ENCODE data around the gene DTHD1. TPM values are rescaled to one million over a fixed set of nuclear protein-coding genes. Genes with fewer than 3 reads are reported as not detected.

Gene DTHD1
- total and polyA plus RNA-seq, 5 donors from 2014 or later = 0.09 to 3.3 (median 0.24) TPM; not detected in 1

- Histone ChIP-seq H3K27ac (ENCODE audit: insufficient read depth, low read length, poor library complexity, severe bottlenecking) (peak overlapping the region; percentile 50), H3K9me3 (ENCODE audit: control insufficient read depth in 2 of 2, low read length in 2 of 2) (no peaks in the 10 kb centered on the region), H3K4me1 (ENCODE audit: control insufficient read depth, insufficient read depth, low read length, poor library complexity, severe bottlenecking) (peaks cover 19% of the 10 kb centered on the region), H3K4me3 (ENCODE audit: low read depth, low read length) (peak overlapping the region; percentile 37), H3K27me3 (ENCODE audit: control insufficient read depth, insufficient read depth, low read length) (no peaks in the 10 kb centered on the region), H3K36me3 (ENCODE audit: control insufficient read depth, insufficient read depth, low read length) (no peaks in the 10 kb centered on the region)
- Mint-ChIP-seq H3K4me1 (peaks cover 14 to 56% (median 29%) of the 10 kb centered on the region in 4 donors), H3K27me3 (no peaks in the 10 kb centered on the region), H3K4me3 (peak overlapping the region in 3 of 4 donors; percentile 33 to 80 (median 67)), H3K27ac (peak overlapping the region; percentile 62 to 82 (median 78)), H3K36me3 (no peaks in the 10 kb centered on the region), H3K9me3 (peaks cover 0 to under 1% (median 0%) of the 10 kb centered on the region in 7 donors)
- DNase-seq = no peak
- ATAC-seq (ENCODE audit: low read depth in 2 of 2) = no peak
Observed at GRCh38 chr4:36256398-36256891, 25.0 kb upstream of the DTHD1 start.

- H3K27me3 Mint-ChIP-seq = no peaks in the 10 kb centered on the region
- H3K36me3 ChIP-seq (ENCODE audit: control insufficient read depth, insufficient read depth, low read length) = no peaks in the 10 kb centered on the region
- peaks cover 9 to 18% (median 10%) of the 10 kb centered on the region in 4 donors for H3K4me1 Mint-ChIP-seq
Observed at GRCh38 chr4:36260731-36261130, 20.7 kb upstream of the DTHD1 start.

GRCh38 chr4:36264207-36264826 lies 17.1 kb upstream of the DTHD1 start:
- Histone ChIP-seq H3K27me3 (ENCODE audit: control insufficient read depth, insufficient read depth, low read length) (no peaks in the 10 kb centered on the region), H3K9me3 (ENCODE audit: control insufficient read depth in 2 of 2, low read length in 2 of 2) (no peaks in the 10 kb centered on the region), H3K27ac (ENCODE audit: insufficient read depth, low read length, poor library complexity, severe bottlenecking) (no peak overlapping the region), H3K36me3 (ENCODE audit: control insufficient read depth, insufficient read depth, low read length) (no peaks in the 10 kb centered on the region), H3K4me3 (ENCODE audit: low read depth, low read length) (no peak overlapping the region), H3K4me1 (ENCODE audit: control insufficient read depth, insufficient read depth, low read length, poor library complexity, severe bottlenecking) (no peaks in the 10 kb centered on the region)
- Mint-ChIP-seq H3K27me3 (no peaks in the 10 kb centered on the region), H3K36me3 (no peaks in the 10 kb centered on the region), H3K27ac (no peak overlapping the region), H3K4me3 (no peak overlapping the region), H3K4me1 (peaks cover 10 to 22% (median 14%) of the 10 kb centered on the region in 4 donors), H3K9me3 (peaks cover 0 to 2% (median 0%) of the 10 kb centered on the region in 7 donors)
- DNase-seq (no peak), ATAC-seq (ENCODE audit: low read depth in 2 of 2) (no peak)

More at GRCh38 chr4:36260731-36261130, 20.7 kb upstream of the DTHD1 start:
- DNase-seq = no peak
- H3K27ac ChIP-seq (ENCODE audit: insufficient read depth, low read length, poor library complexity, severe bottlenecking) = no peak overlapping the region
- Mint-ChIP-seq H3K27ac (no peak overlapping the region), H3K4me3 (no peak overlapping the region), H3K9me3 (peaks cover 0 to 2% (median 0%) of the 10 kb centered on the region in 7 donors), H3K36me3 (no peaks in the 10 kb centered on the region)
- H3K27me3 ChIP-seq (ENCODE audit: control insufficient read depth, insufficient read depth, low read length) = no peaks in the 10 kb centered on the region
- no peak overlapping the region for H3K4me3 ChIP-seq (ENCODE audit: low read depth, low read length)
- no peak for ATAC-seq (ENCODE audit: low read depth in 2 of 2)
- H3K4me1 ChIP-seq (ENCODE audit: control insufficient read depth, insufficient read depth, low read length, poor library complexity, severe bottlenecking) = peaks cover 11% of the 10 kb centered on the region
- no peaks in the 10 kb centered on the region for H3K9me3 ChIP-seq (ENCODE audit: control insufficient read depth in 2 of 2, low read length in 2 of 2)

DNA sequence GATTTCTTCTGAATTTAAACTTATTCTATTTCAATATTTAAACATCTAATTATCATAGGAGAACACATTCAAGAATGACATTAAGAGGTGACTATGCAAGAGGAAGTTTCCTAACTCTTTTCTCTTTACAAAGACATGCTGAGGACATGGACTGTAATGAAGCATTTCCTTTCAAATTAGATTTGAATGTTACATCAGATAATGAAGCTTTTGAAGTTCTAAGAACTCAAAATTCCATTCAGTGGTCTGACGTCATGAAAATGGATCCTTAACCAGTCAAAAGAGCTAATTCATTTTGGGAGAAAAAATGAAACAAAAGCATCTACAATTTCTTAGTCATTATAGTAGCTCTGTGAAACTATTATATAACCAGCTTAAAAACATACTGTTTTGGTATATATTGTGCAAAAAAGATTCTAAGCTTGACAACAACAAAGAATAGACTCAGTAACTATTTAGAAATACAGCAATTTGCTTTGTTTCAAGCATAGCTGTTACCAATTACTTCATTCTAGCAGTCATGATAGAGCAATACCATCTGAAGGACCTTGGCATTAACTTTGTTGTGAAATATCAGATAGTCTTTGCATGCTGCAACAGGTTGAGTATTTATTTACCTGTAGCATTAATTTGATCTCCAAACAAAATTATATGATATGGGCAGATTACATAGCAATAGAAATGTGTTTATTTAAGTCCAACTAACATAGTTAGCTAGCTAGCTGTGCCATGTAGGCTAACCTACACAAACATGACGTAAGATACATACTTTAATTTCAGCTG lies 13.7 kb upstream of the DTHD1 start:
- H3K4me3 Mint-ChIP-seq = no peak overlapping the region

GRCh38 chr4:36269101-36269500 lies 12.3 kb upstream of the DTHD1 start:
- H3K9me3 ChIP-seq (ENCODE audit: control insufficient read depth in 2 of 2, low read length in 2 of 2) = no peaks in the 10 kb centered on the region
- Mint-ChIP-seq H3K4me3 (no peak overlapping the region), H3K36me3 (no peaks in the 10 kb centered on the region), H3K4me1 (peaks cover 10 to 25% (median 15%) of the 10 kb centered on the region in 4 donors), H3K9me3 (no peaks in the 10 kb centered on the region), H3K27ac (peak overlapping the region in 2 of 3 donors; percentile 45 to 55), H3K27me3 (peaks cover 4% of the 10 kb centered on the region)
- no peaks in the 10 kb centered on the region for H3K4me1 ChIP-seq (ENCODE audit: control insufficient read depth, insufficient read depth, low read length, poor library complexity, severe bottlenecking)
- ATAC-seq (ENCODE audit: low read depth in 2 of 2) (peak; percentile 60 to 72), DNase-seq (peak in 2 of 3 donors; percentile 22)
- H3K4me3 ChIP-seq (ENCODE audit: low read depth, low read length) = no peak overlapping the region
- H3K27ac ChIP-seq (ENCODE audit: insufficient read depth, low read length, poor library complexity, severe bottlenecking) = no peak overlapping the region
- H3K36me3 ChIP-seq (ENCODE audit: control insufficient read depth, insufficient read depth, low read length) = no peaks in the 10 kb centered on the region
- no peaks in the 10 kb centered on the region for H3K27me3 ChIP-seq (ENCODE audit: control insufficient read depth, insufficient read depth, low read length)

More for the DNA sequence above, 13.7 kb upstream of the DTHD1 start:
- Histone ChIP-seq H3K36me3 (ENCODE audit: control insufficient read depth, insufficient read depth, low read length) (no peaks in the 10 kb centered on the region), H3K27ac (ENCODE audit: insufficient read depth, low read length, poor library complexity, severe bottlenecking) (no peak overlapping the region), H3K4me1 (ENCODE audit: control insufficient read depth, insufficient read depth, low read length, poor library complexity, severe bottlenecking) (no peaks in the 10 kb centered on the region), H3K27me3 (ENCODE audit: control insufficient read depth, insufficient read depth, low read length) (no peaks in the 10 kb centered on the region), H3K4me3 (ENCODE audit: low read depth, low read length) (no peak overlapping the region), H3K9me3 (ENCODE audit: control insufficient read depth in 2 of 2, low read length in 2 of 2) (no peaks in the 10 kb centered on the region)
- Mint-ChIP-seq H3K9me3 (no peaks in the 10 kb centered on the region), H3K4me1 (peaks cover 10 to 25% (median 15%) of the 10 kb centered on the region in 4 donors), H3K27me3 (peaks cover 4% of the 10 kb centered on the region), H3K27ac (peak overlapping the region in 2 of 3 donors; percentile 12 to 40), H3K36me3 (no peaks in the 10 kb centered on the region)
- ATAC-seq (ENCODE audit: low read depth in 2 of 2) (peak in 1 of 2 donors; percentile 26), DNase-seq (peak in 1 of 3 donors; percentile 29)

GRCh38 chr4:36269533-36270173 lies 11.8 kb upstream of the DTHD1 start:
- Histone ChIP-seq H3K36me3 (ENCODE audit: control insufficient read depth, insufficient read depth, low read length) (no peaks in the 10 kb centered on the region), H3K27ac (ENCODE audit: insufficient read depth, low read length, poor library complexity, severe bottlenecking) (no peak overlapping the region), H3K4me3 (ENCODE audit: low read depth, low read length) (no peak overlapping the region), H3K27me3 (ENCODE audit: control insufficient read depth, insufficient read depth, low read length) (no peaks in the 10 kb centered on the region), H3K4me1 (ENCODE audit: control insufficient read depth, insufficient read depth, low read length, poor library complexity, severe bottlenecking) (no peaks in the 10 kb centered on the region), H3K9me3 (ENCODE audit: control insufficient read depth in 2 of 2, low read length in 2 of 2) (no peaks in the 10 kb centered on the region)
- peaks cover 4% of the 10 kb centered on the region for H3K27me3 Mint-ChIP-seq
- H3K4me1 Mint-ChIP-seq = peaks cover 10 to 25% (median 15%) of the 10 kb centered on the region in 4 donors
- no peaks in the 10 kb centered on the region for H3K36me3 Mint-ChIP-seq
- ATAC-seq (ENCODE audit: low read depth in 2 of 2) (no peak), DNase-seq (no peak)
- H3K27ac Mint-ChIP-seq = peak overlapping the region in 1 of 3 donors; percentile 45
- no peak overlapping the region for H3K4me3 Mint-ChIP-seq
- no peaks in the 10 kb centered on the region for H3K9me3 Mint-ChIP-seq

GRCh38 chr4:36273276-36273675 lies 8.1 kb upstream of the DTHD1 start:
- H3K9me3 Mint-ChIP-seq = peaks cover 0 to 2% (median 0%) of the 10 kb centered on the region in 7 donors
- peaks cover 8 to 24% (median 10%) of the 10 kb centered on the region in 4 donors for H3K4me1 Mint-ChIP-seq
- H3K27me3 ChIP-seq (ENCODE audit: control insufficient read depth, insufficient read depth, low read length) = no peaks in the 10 kb centered on the region
- no peak for ATAC-seq (ENCODE audit: low read depth in 2 of 2)
- H3K27ac Mint-ChIP-seq = no peak overlapping the region
- no peaks in the 10 kb centered on the region for H3K9me3 ChIP-seq (ENCODE audit: control insufficient read depth in 2 of 2, low read length in 2 of 2)
- no peak overlapping the region for H3K4me3 Mint-ChIP-seq
- H3K27me3 Mint-ChIP-seq = peaks cover 4% of the 10 kb centered on the region
- H3K4me3 ChIP-seq (ENCODE audit: low read depth, low read length) = no peak overlapping the region
- no peak for DNase-seq
- no peaks in the 10 kb centered on the region for H3K36me3 Mint-ChIP-seq
- no peak overlapping the region for H3K27ac ChIP-seq (ENCODE audit: insufficient read depth, low read length, poor library complexity, severe bottlenecking)
- H3K4me1 ChIP-seq (ENCODE audit: control insufficient read depth, insufficient read depth, low read length, poor library complexity, severe bottlenecking) = no peaks in the 10 kb centered on the region
- no peaks in the 10 kb centered on the region for H3K36me3 ChIP-seq (ENCODE audit: control insufficient read depth, insufficient read depth, low read length)
